ENCODE results near the gene MTA1.
A peak's percentile ranks its signal among the peaks of the same experiment; 100 is the strongest.

Gene MTA1

GRCh38 chr14:105442834-105443233 lies 23.2 kb downstream of the MTA1 start:
- no peak for DNase-seq (ENCODE audit: low read depth, low spot score)

- DNase-seq (ENCODE audit: low read depth, low spot score): no peak
These were observed 25.2 kb downstream of the MTA1 start for GRCh38 chr14:105444859-105445258.

- DNase-seq (ENCODE audit: low read depth, low spot score): no peak
These were observed 25.7 kb downstream of the MTA1 start for GRCh38 chr14:105445290-105445689.

- no peak for DNase-seq (ENCODE audit: low read depth, low spot score)
These were observed 26.5 kb downstream of the MTA1 start for GRCh38 chr14:105445901-105446845.

GRCh38 chr14:105446971-105447370 lies 27.3 kb downstream of the MTA1 start:
- no peak for DNase-seq (ENCODE audit: low read depth, low spot score)

GRCh38 chr14:105447651-105448640 lies 28.3 kb downstream of the MTA1 start:
- no peak for DNase-seq (ENCODE audit: low read depth, low spot score)

- DNase-seq (ENCODE audit: low read depth, low spot score): peak; percentile 88
These were observed 29.1 kb downstream of the MTA1 start for GRCh38 chr14:105448706-105449111.

GRCh38 chr14:105449276-105450122 lies 29.9 kb downstream of the MTA1 start:
- DNase-seq (ENCODE audit: low read depth, low spot score): no peak

- DNase-seq (ENCODE audit: low read depth, low spot score): no peak
These were observed 30.5 kb downstream of the MTA1 start for GRCh38 chr14:105450123-105450505.

GRCh38 chr14:105450864-105451720 lies 31.5 kb downstream of the MTA1 start:
- no peak for DNase-seq (ENCODE audit: low read depth, low spot score)

- no peak for DNase-seq (ENCODE audit: low read depth, low spot score)
These were observed 33.3 kb downstream of the MTA1 start for GRCh38 chr14:105452963-105453362.

- DNase-seq (ENCODE audit: low read depth, low spot score): no peak
These were observed 34.2 kb downstream of the MTA1 start for GRCh38 chr14:105453847-105454246.

- no peak for DNase-seq (ENCODE audit: low read depth, low spot score)
These were observed 35.5 kb downstream of the MTA1 start for GRCh38 chr14:105455086-105455640.

GRCh38 chr14:105455766-105456660 lies 36.4 kb downstream of the MTA1 start:
- DNase-seq (ENCODE audit: low read depth, low spot score): no peak

- DNase-seq (ENCODE audit: low read depth, low spot score): no peak
These were observed 37.4 kb downstream of the MTA1 start for GRCh38 chr14:105456736-105457617.

- DNase-seq (ENCODE audit: low read depth, low spot score): no peak
These were observed 38.4 kb downstream of the MTA1 start for GRCh38 chr14:105458010-105458409.

- DNase-seq (ENCODE audit: low read depth, low spot score): no peak
These were observed 38.9 kb downstream of the MTA1 start for GRCh38 chr14:105458571-105458970.

GRCh38 chr14:105460116-105460515 lies 40.5 kb downstream of the MTA1 start:
- no peak for DNase-seq (ENCODE audit: low read depth, low spot score)
